HG02870 (cell line): ENCODE data around the gene ZNF443.
"Not testable (repeated sequence)": the region's sequence is repeated elsewhere in the genome, so short reads cannot be mapped to it uniquely, and the experiment has no call there.

Experiments
- ATAC-seq: cut with Tn5 transposase; IDR thresholded peaks from one replicate; pipeline ENCODE4 v1.9.1; 2021; ENCODE audit warnings: mild to moderate bottlenecking, moderate library complexity; ENCODE audit not compliant: unreplicated experiment

The ZNF443 gene

GRCh38 chr19:12425236-12425887 lies 15.5 kb downstream of the ZNF443 start:
- ATAC-seq: no peak

- not testable (repeated sequence) for ATAC-seq
Measured at GRCh38 chr19:12417273-12417672, 23.5 kb downstream of the ZNF443 start.

GRCh38 chr19:12411893-12412292 lies 28.9 kb downstream of the ZNF443 start:
- ATAC-seq: no peak

GRCh38 chr19:12400633-12401502 lies 40.0 kb downstream of the ZNF443 start, which contains the start of gene ZNF799:
Gene ZNF799 (minus strand): TSS chr19:12401271. CDS start chr19:12401070, 201 bp downstream.
- peak; percentile 91 for ATAC-seq

GRCh38 chr19:12399901-12400632 lies 40.8 kb downstream of the ZNF443 start:
- ATAC-seq: peak; percentile 24

DNA sequence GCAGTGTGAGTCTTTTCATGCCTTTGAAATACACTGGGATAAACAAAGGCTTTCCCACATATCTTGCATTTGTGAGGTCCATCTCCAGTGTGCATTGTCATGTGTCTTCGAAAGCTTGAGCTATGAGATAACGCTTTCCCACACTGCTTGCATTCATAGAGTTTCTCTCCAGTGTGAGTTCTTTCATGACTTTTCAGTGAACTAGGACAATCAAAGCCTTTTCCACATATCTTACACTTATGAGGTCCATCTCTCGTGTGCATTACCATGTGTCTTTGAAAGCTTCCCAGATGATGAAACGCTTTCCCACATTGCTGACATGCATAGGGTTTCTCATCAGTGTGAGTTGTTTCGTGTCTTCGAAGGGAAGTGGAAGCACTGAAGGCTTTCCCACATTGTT lies 49.7 kb downstream of the ZNF443 start:
- not testable (repeated sequence) for ATAC-seq

- ATAC-seq: not testable (repeated sequence)
Measured at GRCh38 chr19:12386365-12386764, 54.5 kb downstream of the ZNF443 start.

DNA sequence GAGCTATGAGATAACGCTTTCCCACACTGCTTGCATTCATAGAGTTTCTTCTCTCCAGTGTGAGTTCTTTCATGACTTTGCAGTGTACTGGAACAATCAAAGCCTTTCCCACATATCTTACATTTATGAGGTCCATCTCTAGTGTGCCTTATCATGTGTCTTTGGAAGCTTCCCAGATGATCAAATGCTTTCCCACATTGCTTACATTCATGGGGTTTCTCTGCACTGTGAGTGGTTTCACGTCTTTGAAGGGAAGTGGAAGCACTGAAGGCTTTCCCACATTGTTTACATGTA lies 60.4 kb downstream of the ZNF443 start:
- ATAC-seq: no peak

- ATAC-seq: no peak
Measured at GRCh38 chr19:12379732-12380443, 60.9 kb downstream of the ZNF443 start.
